ENCODE measurements around the gene DROSHA.

DROSHA gene

GRCh38 chr5:31537851-31538250 lies 6.0 kb upstream of the DROSHA start:
- H3K27me3 Mint-ChIP-seq = no peaks in the 10 kb centered on the region
- H3K9me3 Mint-ChIP-seq = no peaks in the 10 kb centered on the region
- no peak overlapping the region for H3K27ac Mint-ChIP-seq
- H3K4me3 Mint-ChIP-seq = no peak overlapping the region
- H3K4me1 Mint-ChIP-seq = peaks cover 10% of the 10 kb centered on the region
- ATAC-seq = no peak
- peaks cover 39% of the 10 kb centered on the region for H3K36me3 Mint-ChIP-seq

GRCh38 chr5:31537349-31537748 lies 5.5 kb upstream of the DROSHA start:
- Mint-ChIP-seq H3K27me3 (no peaks in the 10 kb centered on the region), H3K27ac (no peak overlapping the region), H3K9me3 (no peaks in the 10 kb centered on the region), H3K4me1 (peaks cover 15% of the 10 kb centered on the region), H3K36me3 (peaks cover 35% of the 10 kb centered on the region), H3K4me3 (no peak overlapping the region)
- ATAC-seq = no peak

GRCh38 chr5:31536873-31537272 lies 5.0 kb upstream of the DROSHA start:
- ATAC-seq = no peak
- peaks cover 35% of the 10 kb centered on the region for H3K36me3 Mint-ChIP-seq
- H3K9me3 Mint-ChIP-seq = no peaks in the 10 kb centered on the region
- H3K4me3 Mint-ChIP-seq = no peak overlapping the region
- no peaks in the 10 kb centered on the region for H3K27me3 Mint-ChIP-seq
- peaks cover 15% of the 10 kb centered on the region for H3K4me1 Mint-ChIP-seq
- no peak overlapping the region for H3K27ac Mint-ChIP-seq

GRCh38 chr5:31534527-31535046 lies 2.7 kb upstream of the DROSHA start:
- Mint-ChIP-seq H3K4me3 (no peak overlapping the region), H3K9me3 (no peaks in the 10 kb centered on the region), H3K27ac (no peak overlapping the region), H3K27me3 (no peaks in the 10 kb centered on the region), H3K36me3 (peaks cover 32% of the 10 kb centered on the region), H3K4me1 (peaks cover 36% of the 10 kb centered on the region)
- ATAC-seq = no peak

GRCh38 chr5:31531543-31531887 lies 378 bp downstream of the DROSHA start:
- Mint-ChIP-seq H3K4me1 (peaks cover 50% of the 10 kb centered on the region), H3K9me3 (no peaks in the 10 kb centered on the region), H3K27me3 (no peaks in the 10 kb centered on the region), H3K4me3 (peak overlapping the region; percentile 85), H3K36me3 (peaks cover 38% of the 10 kb centered on the region), H3K27ac (peak overlapping the region; percentile 89)
- ATAC-seq = peak; percentile 76

- no peak overlapping the region for H3K27ac Mint-ChIP-seq
- no peak for ATAC-seq
- H3K9me3 Mint-ChIP-seq = no peaks in the 10 kb centered on the region
- H3K4me3 Mint-ChIP-seq = peak overlapping the region; percentile 85
- H3K4me1 Mint-ChIP-seq = peaks cover 50% of the 10 kb centered on the region
- peaks cover 40% of the 10 kb centered on the region for H3K36me3 Mint-ChIP-seq
- no peaks in the 10 kb centered on the region for H3K27me3 Mint-ChIP-seq
Measured at GRCh38 chr5:31530541-31531265, 1.2 kb downstream of the DROSHA start.

GRCh38 chr5:31523041-31523440 lies 8.9 kb downstream of the DROSHA start:
- H3K4me1 Mint-ChIP-seq = peaks cover 1% of the 10 kb centered on the region
- H3K9me3 Mint-ChIP-seq = no peaks in the 10 kb centered on the region
- no peaks in the 10 kb centered on the region for H3K27me3 Mint-ChIP-seq
- ATAC-seq = no peak
- no peak overlapping the region for H3K27ac Mint-ChIP-seq
- H3K4me3 Mint-ChIP-seq = no peak overlapping the region
- H3K36me3 Mint-ChIP-seq = peaks cover 63% of the 10 kb centered on the region

GRCh38 chr5:31516802-31517201 lies 15.1 kb downstream of the DROSHA start:
- Mint-ChIP-seq H3K27ac (no peak overlapping the region), H3K4me1 (no peaks in the 10 kb centered on the region), H3K27me3 (no peaks in the 10 kb centered on the region), H3K9me3 (no peaks in the 10 kb centered on the region), H3K36me3 (peaks cover 51% of the 10 kb centered on the region), H3K4me3 (no peak overlapping the region)
- no peak for ATAC-seq

GRCh38 chr5:31511305-31511704 lies 20.6 kb downstream of the DROSHA start:
- Mint-ChIP-seq H3K9me3 (no peaks in the 10 kb centered on the region), H3K27me3 (no peaks in the 10 kb centered on the region), H3K36me3 (peaks cover 85% of the 10 kb centered on the region), H3K27ac (no peak overlapping the region), H3K4me1 (no peaks in the 10 kb centered on the region), H3K4me3 (no peak overlapping the region)
- ATAC-seq = no peak

- H3K4me1 Mint-ChIP-seq = no peaks in the 10 kb centered on the region
Measured at GRCh38 chr5:31504529-31504928, 27.4 kb downstream of the DROSHA start.

GRCh38 chr5:31502506-31502905 lies 29.4 kb downstream of the DROSHA start:
- Mint-ChIP-seq H3K36me3 (peaks cover 79% of the 10 kb centered on the region), H3K9me3 (no peaks in the 10 kb centered on the region), H3K4me3 (no peak overlapping the region), H3K27ac (no peak overlapping the region), H3K4me1 (no peaks in the 10 kb centered on the region), H3K27me3 (no peaks in the 10 kb centered on the region)
- no peak for ATAC-seq

More at GRCh38 chr5:31504529-31504928, 27.4 kb downstream of the DROSHA start:
- H3K4me3 Mint-ChIP-seq = no peak overlapping the region
- H3K9me3 Mint-ChIP-seq = no peaks in the 10 kb centered on the region
- no peak overlapping the region for H3K27ac Mint-ChIP-seq
- no peaks in the 10 kb centered on the region for H3K27me3 Mint-ChIP-seq
- H3K36me3 Mint-ChIP-seq = peaks cover 76% of the 10 kb centered on the region
- ATAC-seq = no peak

- H3K4me3 Mint-ChIP-seq = no peak overlapping the region
- H3K4me1 Mint-ChIP-seq = no peaks in the 10 kb centered on the region
- peaks cover 84% of the 10 kb centered on the region for H3K36me3 Mint-ChIP-seq
- H3K9me3 Mint-ChIP-seq = no peaks in the 10 kb centered on the region
- H3K27ac Mint-ChIP-seq = no peak overlapping the region
- no peaks in the 10 kb centered on the region for H3K27me3 Mint-ChIP-seq
- ATAC-seq = no peak
Measured at GRCh38 chr5:31500256-31500655, 31.6 kb downstream of the DROSHA start.

GRCh38 chr5:31496891-31497290 lies 35.0 kb downstream of the DROSHA start:
- H3K36me3 Mint-ChIP-seq = peaks cover 77% of the 10 kb centered on the region
- ATAC-seq = no peak
- H3K27me3 Mint-ChIP-seq = no peaks in the 10 kb centered on the region
- H3K9me3 Mint-ChIP-seq = no peaks in the 10 kb centered on the region
- H3K4me3 Mint-ChIP-seq = no peak overlapping the region
- H3K27ac Mint-ChIP-seq = no peak overlapping the region
- no peaks in the 10 kb centered on the region for H3K4me1 Mint-ChIP-seq

- Mint-ChIP-seq H3K27ac (no peak overlapping the region), H3K9me3 (no peaks in the 10 kb centered on the region), H3K36me3 (peaks cover 81% of the 10 kb centered on the region), H3K4me1 (no peaks in the 10 kb centered on the region), H3K4me3 (no peak overlapping the region), H3K27me3 (no peaks in the 10 kb centered on the region)
- ATAC-seq = no peak
Measured at GRCh38 chr5:31496301-31496700, 35.6 kb downstream of the DROSHA start.

GRCh38 chr5:31495336-31495735 lies 36.6 kb downstream of the DROSHA start:
- no peaks in the 10 kb centered on the region for H3K4me1 Mint-ChIP-seq
- peaks cover 82% of the 10 kb centered on the region for H3K36me3 Mint-ChIP-seq
- no peak for ATAC-seq
- no peak overlapping the region for H3K4me3 Mint-ChIP-seq
- no peaks in the 10 kb centered on the region for H3K27me3 Mint-ChIP-seq
- no peak overlapping the region for H3K27ac Mint-ChIP-seq
- no peaks in the 10 kb centered on the region for H3K9me3 Mint-ChIP-seq

- H3K36me3 Mint-ChIP-seq = peaks cover 83% of the 10 kb centered on the region
Measured at GRCh38 chr5:31492869-31493268, 39.0 kb downstream of the DROSHA start.

More at GRCh38 chr5:31492869-31493268, 39.0 kb downstream of the DROSHA start:
- Mint-ChIP-seq H3K27ac (no peak overlapping the region), H3K4me3 (no peak overlapping the region), H3K9me3 (no peaks in the 10 kb centered on the region), H3K4me1 (no peaks in the 10 kb centered on the region), H3K27me3 (no peaks in the 10 kb centered on the region)
- no peak for ATAC-seq
